Activated naive CD8-positive, alpha-beta T cell treated with anti-CD3 and anti-CD28 coated beads for 36 hours (primary cell): ENCODE measurements around the gene GALC. TPM values are rescaled to one million over a fixed set of nuclear protein-coding genes. Genes with fewer than 3 reads are reported as not detected.
A peak's percentile ranks its signal among the peaks of the same experiment; 100 is the strongest.

Experiments used
- DNase-seq: peaks from one replicate; pipeline ENCODE4 v3.0.0; 2021
- H3K27ac Mint-ChIP-seq: one replicate; pipeline ENCODE4 v1.8.0; 2022; ENCODE audit warnings: mild to moderate bottlenecking, moderate library complexity, mixed read lengths
- H3K27me3 Mint-ChIP-seq: one replicate; pipeline ENCODE4 v1.8.0; 2022; ENCODE audit warnings: mild to moderate bottlenecking, mixed read lengths
- H3K36me3 Mint-ChIP-seq: one replicate; pipeline ENCODE4 v1.8.0; 2021; ENCODE audit warnings: mild to moderate bottlenecking, mixed read lengths
- H3K4me1 Mint-ChIP-seq: one replicate; pipeline ENCODE4 v1.8.0; 2021; ENCODE audit warnings: mixed read lengths
- H3K4me3 Mint-ChIP-seq: one replicate; pipeline ENCODE4 v1.8.0; 2022; ENCODE audit warnings: mild to moderate bottlenecking, moderate library complexity, mixed read lengths
- H3K9me3 Mint-ChIP-seq: one replicate; pipeline ENCODE4 v1.8.0; 2022; ENCODE audit warnings: mixed read lengths
- total RNA-seq, 2 experiments: library from RNA; stranded (reverse); gene quantifications; one replicate each; pipeline ENCODE4 v1.2.3, GENCODE V29; 2021

GALC gene
- total RNA-seq, 2 experiments from 2014 or later, result 8.6 to 11.6 TPM

DNA sequence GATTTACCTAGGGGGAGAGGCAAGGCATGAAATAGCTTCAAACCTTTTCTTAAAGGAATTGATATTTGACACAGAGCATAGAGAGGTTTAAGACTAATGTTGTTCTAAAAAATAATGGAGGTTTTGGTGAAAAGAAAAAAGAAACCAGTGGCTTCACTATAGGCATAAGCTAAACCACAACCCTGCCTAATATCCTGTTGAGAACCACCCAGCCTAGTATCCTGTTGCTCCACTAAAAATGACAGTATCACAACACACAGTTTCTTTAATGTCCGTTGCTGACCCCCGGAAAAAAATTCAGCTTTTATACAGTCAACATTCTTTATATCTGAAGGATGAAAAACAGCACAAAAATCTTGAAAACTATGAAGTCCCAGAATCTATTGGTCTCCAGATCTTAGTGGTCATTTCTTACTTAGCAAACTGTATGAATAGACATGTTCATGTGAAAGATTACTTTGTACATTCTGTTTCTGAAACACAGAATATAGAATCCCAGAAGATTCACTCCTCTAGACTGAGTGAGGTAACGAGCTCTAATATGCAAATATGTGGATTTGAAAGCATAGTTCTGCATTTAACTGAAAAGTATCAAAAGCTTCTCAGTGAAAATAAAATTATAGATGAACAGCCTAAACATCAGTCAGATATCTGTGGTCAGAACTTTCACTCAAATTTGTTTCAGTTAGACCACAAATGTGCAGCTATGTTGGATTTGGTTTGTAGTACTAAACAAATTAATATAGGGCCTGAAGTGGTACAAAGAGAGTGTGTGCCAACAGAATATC, 40.5 kb downstream of the GALC start:
- no peaks in the 10 kb centered on the region for H3K9me3 Mint-ChIP-seq
- peaks cover 4% of the 10 kb centered on the region for H3K36me3 Mint-ChIP-seq
- DNase-seq, result peak; percentile 2
- H3K4me1 Mint-ChIP-seq, result peaks cover 22% of the 10 kb centered on the region
- no peaks in the 10 kb centered on the region for H3K27me3 Mint-ChIP-seq
- peak overlapping the region; percentile 84 for H3K27ac Mint-ChIP-seq
- peak overlapping the region; percentile 43 for H3K4me3 Mint-ChIP-seq

DNA sequence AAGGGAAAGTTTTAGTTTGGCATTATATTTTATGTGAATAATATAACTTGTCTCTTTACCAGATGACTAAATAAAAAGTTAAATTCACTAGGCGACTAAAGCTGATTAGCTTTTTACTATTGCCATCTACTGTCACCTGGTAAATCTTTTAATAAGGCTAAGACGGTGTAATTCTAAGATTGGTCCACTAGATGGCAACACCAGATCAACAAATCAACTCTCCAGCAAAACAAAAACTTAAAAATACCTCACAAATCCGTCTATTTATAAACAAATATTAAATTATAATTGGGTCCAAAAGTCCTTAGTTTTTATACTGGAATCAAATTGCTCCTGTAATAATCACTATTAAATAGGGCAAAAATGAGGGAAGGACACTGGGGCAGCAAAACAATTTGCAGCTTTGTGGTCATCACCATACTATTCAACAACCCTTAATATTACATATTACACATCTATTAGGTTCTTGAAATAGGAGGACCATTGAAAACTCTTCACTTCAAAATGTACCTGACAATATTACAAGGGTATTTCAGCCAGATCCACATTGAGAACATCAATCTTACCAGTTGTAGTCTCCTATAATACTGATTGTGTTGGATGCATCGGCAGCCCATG, 47.9 kb downstream of the GALC start:
- DNase-seq, result no peak
- Mint-ChIP-seq H3K36me3 (peaks cover 3% of the 10 kb centered on the region), H3K4me1 (no peaks in the 10 kb centered on the region), H3K27ac (no peak overlapping the region), H3K27me3 (no peaks in the 10 kb centered on the region), H3K9me3 (no peaks in the 10 kb centered on the region), H3K4me3 (no peak overlapping the region)

DNA sequence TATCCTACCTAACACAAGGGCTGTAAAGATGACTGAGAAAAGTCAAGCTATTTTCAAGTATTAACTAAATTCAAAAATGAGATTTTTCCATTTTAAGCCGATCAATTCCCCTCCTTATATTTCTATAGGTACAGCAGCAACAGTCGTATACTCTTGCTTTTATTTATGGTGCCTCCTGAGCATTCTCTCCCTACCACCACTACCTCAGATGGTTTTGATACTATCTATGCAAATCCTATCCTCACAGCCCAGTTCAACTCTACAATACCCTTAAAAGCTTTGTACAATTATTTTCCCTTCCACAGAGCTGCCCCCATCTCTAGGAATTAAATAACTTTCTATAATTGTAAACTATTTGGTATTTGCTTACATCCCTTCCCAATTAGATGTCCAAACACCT, 52.1 kb downstream of the GALC start:
- no peak overlapping the region for H3K27ac Mint-ChIP-seq
- H3K36me3 Mint-ChIP-seq, result peaks cover 8% of the 10 kb centered on the region
- H3K4me3 Mint-ChIP-seq, result no peak overlapping the region
- H3K4me1 Mint-ChIP-seq, result peaks cover 2% of the 10 kb centered on the region
- H3K27me3 Mint-ChIP-seq, result no peaks in the 10 kb centered on the region
- no peak for DNase-seq
- no peaks in the 10 kb centered on the region for H3K9me3 Mint-ChIP-seq

DNA sequence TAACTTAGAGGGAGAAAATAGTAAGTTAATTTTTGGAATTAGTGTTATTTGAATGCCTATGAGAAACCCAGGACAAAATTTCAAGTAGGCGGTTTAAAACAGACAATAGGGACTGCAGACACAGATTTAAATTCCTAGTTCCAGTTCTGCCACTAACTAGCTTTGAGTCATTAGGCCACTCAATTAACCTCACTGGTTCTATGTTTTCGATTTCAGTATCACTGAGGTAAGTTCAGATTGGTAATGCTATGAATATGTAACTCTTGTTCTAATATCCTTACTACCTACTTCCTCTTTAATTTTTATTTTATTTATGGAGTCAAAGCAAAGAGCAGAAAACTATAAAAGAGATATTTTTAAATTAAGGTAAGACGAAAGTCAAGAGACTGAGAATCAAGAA, 52.6 kb downstream of the GALC start:
- no peak for DNase-seq
- no peaks in the 10 kb centered on the region for H3K9me3 Mint-ChIP-seq
- peaks cover 8% of the 10 kb centered on the region for H3K36me3 Mint-ChIP-seq
- peaks cover 2% of the 10 kb centered on the region for H3K4me1 Mint-ChIP-seq
- no peak overlapping the region for H3K4me3 Mint-ChIP-seq
- H3K27me3 Mint-ChIP-seq, result no peaks in the 10 kb centered on the region
- no peak overlapping the region for H3K27ac Mint-ChIP-seq

DNA sequence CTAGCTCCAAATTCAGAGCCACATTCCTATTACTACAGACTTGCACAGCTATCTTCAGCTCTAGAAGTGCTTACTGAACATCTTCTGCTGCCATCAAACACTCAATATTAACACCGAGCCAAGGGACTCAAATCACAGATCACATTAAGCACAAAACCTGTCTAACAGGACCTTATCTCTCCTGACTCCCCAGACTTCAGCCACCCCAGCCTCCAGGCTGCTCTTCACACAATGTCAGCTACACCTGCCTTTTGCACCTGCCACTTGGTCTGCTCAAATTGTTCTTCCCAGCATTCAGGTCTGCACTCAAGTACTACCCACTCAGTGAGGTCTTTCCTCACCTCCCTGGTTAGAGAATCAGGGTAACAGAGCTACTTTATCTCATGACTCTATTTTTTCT, 57.1 kb downstream of the GALC start:
- Mint-ChIP-seq H3K4me3 (no peak overlapping the region), H3K4me1 (peaks cover 2% of the 10 kb centered on the region), H3K27ac (no peak overlapping the region), H3K27me3 (no peaks in the 10 kb centered on the region), H3K36me3 (peaks cover 23% of the 10 kb centered on the region), H3K9me3 (peaks cover 5% of the 10 kb centered on the region)
- no peak for DNase-seq

DNA sequence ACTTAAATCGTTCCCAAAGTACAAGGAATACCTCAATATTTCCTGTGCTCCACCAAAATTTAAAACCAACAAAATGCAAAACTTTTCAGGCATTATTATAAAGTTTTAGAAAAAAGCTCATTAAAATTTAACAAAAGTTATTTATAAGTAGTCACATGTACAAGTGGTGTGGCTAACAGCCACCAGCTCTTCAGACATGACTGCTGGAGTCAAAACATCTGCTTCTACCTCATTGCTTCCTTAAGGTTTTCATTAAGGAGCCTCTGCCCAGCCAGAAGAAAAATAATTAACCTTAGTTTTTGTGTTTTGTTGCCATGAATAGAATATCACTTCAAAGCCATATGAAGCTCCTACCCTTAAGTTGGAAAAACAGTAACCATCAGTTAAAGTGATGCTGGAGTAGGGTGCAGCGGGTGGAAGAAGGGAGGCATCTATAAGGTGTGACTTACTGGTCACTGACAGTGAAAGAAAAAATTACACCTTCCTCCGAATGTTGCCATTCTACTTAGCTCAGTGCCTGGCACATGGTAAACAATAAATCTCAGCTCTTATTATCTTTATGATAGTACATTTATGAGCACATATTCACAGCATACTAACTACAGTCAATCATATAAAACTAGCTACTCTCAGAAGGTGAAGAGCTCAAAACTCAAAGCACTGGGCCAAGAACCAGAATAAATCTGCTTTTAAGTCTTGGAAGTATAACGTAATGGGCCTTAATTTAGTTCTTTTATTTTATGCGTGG, 57.7 kb downstream of the GALC start:
- Mint-ChIP-seq H3K4me3 (no peak overlapping the region), H3K27me3 (no peaks in the 10 kb centered on the region), H3K36me3 (peaks cover 29% of the 10 kb centered on the region), H3K27ac (no peak overlapping the region), H3K9me3 (peaks cover 7% of the 10 kb centered on the region), H3K4me1 (peaks cover 2% of the 10 kb centered on the region)
- no peak for DNase-seq

DNA sequence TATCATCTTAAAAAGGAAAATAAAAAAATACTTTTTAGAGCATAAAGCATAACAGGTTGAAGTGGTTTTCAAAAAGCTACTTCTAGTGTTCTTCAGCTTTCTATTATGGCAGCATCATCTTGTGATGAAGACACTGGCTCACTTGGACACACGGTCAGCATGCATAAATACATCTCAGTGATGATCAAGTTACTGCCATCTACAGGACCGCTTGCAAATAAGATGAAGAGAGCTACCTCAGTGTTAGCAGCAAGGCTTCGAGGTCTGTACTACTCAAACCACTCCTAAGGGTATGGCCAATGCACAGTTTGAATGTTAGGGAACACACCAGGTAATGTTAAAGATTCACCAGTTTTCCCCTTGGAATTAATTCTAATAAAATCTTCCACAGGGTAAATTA, 58.8 kb downstream of the GALC start:
- Mint-ChIP-seq H3K4me3 (no peak overlapping the region), H3K27ac (no peak overlapping the region), H3K9me3 (peaks cover 9% of the 10 kb centered on the region), H3K36me3 (peaks cover 35% of the 10 kb centered on the region), H3K27me3 (no peaks in the 10 kb centered on the region), H3K4me1 (peaks cover 2% of the 10 kb centered on the region)
- DNase-seq, result no peak

DNA sequence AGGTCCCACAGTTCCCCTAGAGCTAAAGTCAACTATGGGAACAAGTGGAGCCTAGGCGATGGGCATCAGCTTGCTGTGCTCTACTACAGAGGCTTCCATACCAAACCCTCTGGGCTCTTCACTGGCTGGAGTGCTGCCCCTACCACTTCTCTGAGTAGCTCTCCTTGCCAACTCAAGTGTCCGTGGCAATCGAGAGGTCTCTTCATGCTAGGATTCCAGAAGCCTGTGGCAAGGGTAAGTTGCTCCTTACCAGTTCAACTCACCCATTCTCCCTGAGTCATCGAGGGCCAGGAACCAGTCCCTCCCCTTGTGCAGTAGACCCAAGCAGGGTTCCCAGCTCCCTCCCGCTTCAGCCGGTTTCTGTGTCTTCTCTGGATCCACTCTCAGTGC, 76.1 kb downstream of the GALC start:
- Mint-ChIP-seq H3K27me3 (peaks cover 26% of the 10 kb centered on the region), H3K36me3 (no peaks in the 10 kb centered on the region), H3K4me3 (no peak overlapping the region), H3K4me1 (no peaks in the 10 kb centered on the region), H3K9me3 (peaks cover 27% of the 10 kb centered on the region), H3K27ac (no peak overlapping the region)
- no peak for DNase-seq

DNA sequence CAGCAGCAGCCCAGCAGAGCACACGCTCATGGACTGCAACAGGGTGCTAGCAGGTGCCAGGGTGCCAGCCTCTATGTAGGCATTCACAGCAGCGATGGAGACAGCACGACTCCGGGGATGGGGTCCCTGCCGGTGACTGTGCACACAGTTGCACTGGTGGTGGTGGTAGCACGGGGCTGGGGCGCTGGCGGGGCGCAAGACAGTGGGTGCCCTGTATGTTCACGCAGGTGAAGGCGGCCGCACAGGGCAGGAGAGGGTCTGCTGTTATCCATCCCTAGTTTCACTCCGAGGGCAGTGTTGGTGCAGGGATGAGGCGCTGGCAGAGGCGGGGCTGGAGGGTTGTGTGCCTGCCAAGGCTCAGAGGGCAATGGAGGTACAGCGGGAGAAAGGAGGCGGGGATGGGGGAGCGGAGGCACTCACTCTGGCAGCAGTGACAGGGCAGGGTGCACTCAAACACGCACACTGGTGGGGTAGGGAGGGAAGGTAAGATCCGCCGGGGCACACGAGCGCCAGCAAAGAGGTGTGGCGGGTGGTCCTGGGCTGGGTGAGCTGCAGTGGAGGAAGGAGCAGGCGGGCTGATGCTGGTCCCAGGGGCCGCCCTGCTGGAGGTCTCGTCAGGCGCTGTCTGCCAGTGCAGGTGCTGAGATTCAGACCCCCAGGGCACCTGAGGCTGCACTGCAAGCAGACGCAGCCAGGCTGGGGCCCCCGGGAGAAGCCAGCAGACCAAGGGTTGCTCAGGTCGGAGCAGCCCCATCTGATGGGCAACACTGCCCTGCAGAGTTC, 76.7 kb downstream of the GALC start:
- H3K36me3 Mint-ChIP-seq, result no peaks in the 10 kb centered on the region
- H3K4me3 Mint-ChIP-seq, result no peak overlapping the region
- H3K27me3 Mint-ChIP-seq, result peaks cover 26% of the 10 kb centered on the region
- no peak overlapping the region for H3K27ac Mint-ChIP-seq
- H3K9me3 Mint-ChIP-seq, result peaks cover 29% of the 10 kb centered on the region
- no peak for DNase-seq
- no peaks in the 10 kb centered on the region for H3K4me1 Mint-ChIP-seq

DNA sequence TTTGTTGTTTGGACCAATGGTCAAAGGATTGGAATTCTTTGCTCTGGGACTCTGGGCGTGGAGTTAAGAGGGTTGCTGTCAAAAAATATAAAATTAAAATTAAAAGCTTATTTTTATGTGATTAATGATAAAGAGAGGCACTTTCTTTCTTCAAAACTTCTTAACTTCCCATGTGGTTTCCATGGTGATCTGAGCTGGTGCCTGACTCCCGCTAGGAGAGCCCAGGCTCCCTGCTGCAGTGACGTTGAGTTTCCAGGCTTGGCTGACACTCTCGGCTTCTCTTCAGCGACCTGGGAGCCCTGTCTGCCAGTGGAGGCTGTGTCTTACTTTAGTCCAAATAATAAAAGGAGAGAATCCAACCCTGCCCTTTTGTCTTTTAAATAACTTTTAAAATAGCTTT, 84.4 kb downstream of the GALC start:
- Mint-ChIP-seq H3K27me3 (peaks cover 11% of the 10 kb centered on the region), H3K4me1 (no peaks in the 10 kb centered on the region), H3K4me3 (no peak overlapping the region), H3K9me3 (peaks cover 19% of the 10 kb centered on the region), H3K36me3 (no peaks in the 10 kb centered on the region), H3K27ac (no peak overlapping the region)
- DNase-seq, result no peak

DNA sequence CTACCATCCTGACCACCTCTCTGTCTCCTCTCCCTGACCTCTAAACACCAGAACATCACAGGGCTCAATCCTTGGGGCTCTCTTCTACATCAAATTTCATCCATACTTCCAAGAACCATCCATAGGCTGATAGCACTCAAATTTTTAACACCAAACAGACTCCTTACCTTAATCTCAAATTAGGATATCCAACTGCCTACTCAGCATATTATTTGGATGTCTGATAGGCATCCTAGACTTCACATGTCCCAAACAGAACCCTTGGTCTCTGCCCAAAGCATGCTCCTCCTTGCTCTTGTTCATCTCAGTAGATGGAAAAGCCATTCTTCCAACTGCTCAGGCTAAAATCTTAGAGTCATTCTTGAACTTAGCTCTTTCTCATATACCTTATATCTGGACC, 91.3 kb downstream of the GALC start:
- no peaks in the 10 kb centered on the region for H3K4me1 Mint-ChIP-seq
- peaks cover 9% of the 10 kb centered on the region for H3K27me3 Mint-ChIP-seq
- DNase-seq, result no peak
- no peaks in the 10 kb centered on the region for H3K36me3 Mint-ChIP-seq
- H3K4me3 Mint-ChIP-seq, result no peak overlapping the region
- H3K27ac Mint-ChIP-seq, result no peak overlapping the region
- H3K9me3 Mint-ChIP-seq, result no peaks in the 10 kb centered on the region

DNA sequence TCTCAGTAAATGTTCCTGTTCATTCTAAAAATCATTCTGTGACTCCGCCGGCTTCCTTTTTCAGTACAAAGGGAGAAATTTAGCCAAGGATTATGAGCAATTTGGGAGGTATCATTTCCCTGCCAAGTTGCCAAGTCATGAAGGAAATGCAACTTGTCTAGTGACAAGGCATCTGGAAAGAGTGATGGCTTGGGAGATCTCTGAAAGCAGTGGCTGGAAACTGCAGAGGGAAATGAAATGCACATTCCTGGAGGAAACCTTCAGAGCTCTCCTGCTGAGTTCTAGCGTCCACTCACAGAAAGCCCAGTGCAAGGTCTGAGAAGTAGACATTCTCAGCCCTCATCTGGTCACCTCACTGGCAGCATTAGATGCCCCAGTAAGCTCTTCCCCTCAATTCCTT, 91.7 kb downstream of the GALC start:
- Mint-ChIP-seq H3K4me1 (no peaks in the 10 kb centered on the region), H3K27me3 (peaks cover 12% of the 10 kb centered on the region), H3K4me3 (no peak overlapping the region), H3K27ac (no peak overlapping the region), H3K9me3 (no peaks in the 10 kb centered on the region), H3K36me3 (no peaks in the 10 kb centered on the region)
- no peak for DNase-seq

DNA sequence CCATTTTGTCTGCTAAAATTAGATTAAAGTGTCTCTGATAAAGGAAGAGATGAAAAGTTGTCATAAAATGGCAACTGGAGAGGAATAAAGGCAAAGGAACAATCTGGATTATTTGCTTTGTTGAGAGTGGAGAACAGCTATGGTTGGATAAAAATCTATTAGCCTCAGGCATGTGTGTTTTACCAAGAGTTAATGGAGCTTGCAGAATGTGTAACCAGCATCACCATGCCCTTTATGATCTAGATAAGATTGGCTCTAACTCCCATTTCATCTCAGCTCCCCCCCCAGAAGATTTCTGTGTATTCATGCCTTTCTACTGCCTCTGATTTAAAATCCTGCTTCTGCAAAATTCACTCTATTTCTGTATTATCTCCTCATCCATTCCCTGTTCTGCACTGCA, 93.8 kb downstream of the GALC start:
- Mint-ChIP-seq H3K4me3 (no peak overlapping the region), H3K27ac (no peak overlapping the region), H3K27me3 (peaks cover 12% of the 10 kb centered on the region), H3K36me3 (no peaks in the 10 kb centered on the region), H3K9me3 (no peaks in the 10 kb centered on the region), H3K4me1 (no peaks in the 10 kb centered on the region)
- DNase-seq, result no peak

DNA sequence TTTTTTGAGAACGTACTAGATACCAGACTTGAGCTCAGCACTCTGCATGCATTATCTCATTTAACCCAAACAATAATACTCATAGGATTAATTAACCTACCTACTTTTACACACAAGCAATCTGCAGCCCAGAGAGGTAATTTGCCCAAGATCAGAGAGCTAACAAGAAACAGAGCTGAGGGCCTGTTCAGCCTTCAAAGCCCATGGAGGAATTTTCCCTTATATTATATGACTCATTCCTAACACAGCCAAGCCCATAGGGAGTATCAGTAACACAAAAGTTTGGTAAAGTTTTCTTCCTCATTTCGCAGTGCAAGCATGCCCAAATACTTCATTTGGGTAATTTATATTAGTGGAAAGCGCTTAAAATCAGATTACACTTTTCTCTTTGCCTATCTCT, 94.7 kb downstream of the GALC start:
- peaks cover 12% of the 10 kb centered on the region for H3K27me3 Mint-ChIP-seq

More for the DNA sequence above, 94.7 kb downstream of the GALC start:
- Mint-ChIP-seq H3K36me3 (no peaks in the 10 kb centered on the region), H3K9me3 (no peaks in the 10 kb centered on the region), H3K4me1 (no peaks in the 10 kb centered on the region), H3K4me3 (no peak overlapping the region), H3K27ac (no peak overlapping the region)
- DNase-seq, result no peak
